GM19468 (cell line): ENCODE data around the gene CLK3.
"Not testable (repeated sequence)": the region's sequence is repeated elsewhere in the genome, so short reads cannot be mapped to it uniquely, and the experiment has no call there.

ENCODE experiments used
- ATAC-seq: cut with Tn5 transposase; IDR thresholded peaks from one replicate; pipeline ENCODE4 v1.9.1; 2021; ENCODE audit warnings: mild to moderate bottlenecking, moderate library complexity, moderate number of reproducible peaks; ENCODE audit not compliant: unreplicated experiment; ENCODE audit errors: extremely low read depth

Gene CLK3

GRCh38 chr15:74619916-74620635, 4.4 kb downstream of the CLK3 start:
- no peak for ATAC-seq

- peak; percentile 53 for ATAC-seq
Measured at GRCh38 chr15:74620636-74621545, 5.3 kb downstream of the CLK3 start.

- no peak for ATAC-seq
Measured at GRCh38 chr15:74621546-74621920, 5.9 kb downstream of the CLK3 start.

GRCh38 chr15:74621936-74622335, 6.3 kb downstream of the CLK3 start:
- ATAC-seq = no peak

GRCh38 chr15:74622758-74623157, 7.1 kb downstream of the CLK3 start:
- ATAC-seq = no peak

GRCh38 chr15:74624020-74624602, 8.5 kb downstream of the CLK3 start:
- no peak for ATAC-seq

- no peak for ATAC-seq
Measured at GRCh38 chr15:74625693-74626092, 10.1 kb downstream of the CLK3 start.

GRCh38 chr15:74626336-74626735, 10.7 kb downstream of the CLK3 start:
- no peak for ATAC-seq

- peak; percentile 81 for ATAC-seq
Measured at GRCh38 chr15:74626752-74627692, 11.4 kb downstream of the CLK3 start.

GRCh38 chr15:74627766-74628165, 12.1 kb downstream of the CLK3 start:
- no peak for ATAC-seq

GRCh38 chr15:74628199-74628598, 12.6 kb downstream of the CLK3 start:
- ATAC-seq = no peak

- ATAC-seq = no peak
Measured at GRCh38 chr15:74628949-74629348, 13.3 kb downstream of the CLK3 start.

- not testable (repeated sequence) for ATAC-seq
Measured at GRCh38 chr15:74629696-74630095, 14.1 kb downstream of the CLK3 start.

- no peak for ATAC-seq
Measured at GRCh38 chr15:74630284-74631086, 14.8 kb downstream of the CLK3 start.

- no peak for ATAC-seq
Measured at GRCh38 chr15:74631087-74631385, 15.4 kb downstream of the CLK3 start.

- ATAC-seq = no peak
Measured at GRCh38 chr15:74631408-74631807, 15.8 kb downstream of the CLK3 start.

- no peak for ATAC-seq
Measured at GRCh38 chr15:74631935-74632560, 16.4 kb downstream of the CLK3 start.

- ATAC-seq = no peak
Measured at GRCh38 chr15:74632601-74633000, 17.0 kb downstream of the CLK3 start.

- ATAC-seq = no peak
Measured at GRCh38 chr15:74633781-74634180, 18.1 kb downstream of the CLK3 start.
